ENCODE data around the gene VSIG10L.

VSIG10L gene

GRCh38 chr19:51341976-51342580, at the start of gene VSIG10L:
TSS of gene VSIG10L (minus strand) at chr19:51342139. CDS start at chr19:51342124, 15 bp downstream.
- H3K4me3 ChIP-seq (ENCODE audit: low read depth, low read length): no peak within 1 kb of the TSS

GRCh38 chr19:51391073-51391611, 49.2 kb upstream of the VSIG10L start:
- TF ChIP-seq, protein P1, sequence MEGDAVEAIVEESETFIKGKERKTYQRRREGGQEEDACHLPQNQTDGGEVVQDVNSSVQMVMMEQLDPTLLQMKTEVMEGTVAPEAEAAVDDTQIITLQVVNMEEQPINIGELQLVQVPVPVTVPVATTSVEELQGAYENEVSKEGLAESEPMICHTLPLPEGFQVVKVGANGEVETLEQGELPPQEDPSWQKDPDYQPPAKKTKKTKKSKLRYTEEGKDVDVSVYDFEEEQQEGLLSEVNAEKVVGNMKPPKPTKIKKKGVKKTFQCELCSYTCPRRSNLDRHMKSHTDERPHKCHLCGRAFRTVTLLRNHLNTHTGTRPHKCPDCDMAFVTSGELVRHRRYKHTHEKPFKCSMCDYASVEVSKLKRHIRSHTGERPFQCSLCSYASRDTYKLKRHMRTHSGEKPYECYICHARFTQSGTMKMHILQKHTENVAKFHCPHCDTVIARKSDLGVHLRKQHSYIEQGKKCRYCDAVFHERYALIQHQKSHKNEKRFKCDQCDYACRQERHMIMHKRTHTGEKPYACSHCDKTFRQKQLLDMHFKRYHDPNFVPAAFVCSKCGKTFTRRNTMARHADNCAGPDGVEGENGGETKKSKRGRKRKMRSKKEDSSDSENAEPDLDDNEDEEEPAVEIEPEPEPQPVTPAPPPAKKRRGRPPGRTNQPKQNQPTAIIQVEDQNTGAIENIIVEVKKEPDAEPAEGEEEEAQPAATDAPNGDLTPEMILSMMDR (IDR thresholded peaks at IDR 0.05; ENCODE audit: low read depth, low read length): no peak
- no peak overlapping the region for H3K4me3 ChIP-seq (ENCODE audit: low read depth, low read length)

More at GRCh38 chr19:51341976-51342580, at the start of gene VSIG10L:
- TF ChIP-seq, protein P1 (IDR thresholded peaks at IDR 0.05; ENCODE audit: low read depth, low read length): no peak

DNA sequence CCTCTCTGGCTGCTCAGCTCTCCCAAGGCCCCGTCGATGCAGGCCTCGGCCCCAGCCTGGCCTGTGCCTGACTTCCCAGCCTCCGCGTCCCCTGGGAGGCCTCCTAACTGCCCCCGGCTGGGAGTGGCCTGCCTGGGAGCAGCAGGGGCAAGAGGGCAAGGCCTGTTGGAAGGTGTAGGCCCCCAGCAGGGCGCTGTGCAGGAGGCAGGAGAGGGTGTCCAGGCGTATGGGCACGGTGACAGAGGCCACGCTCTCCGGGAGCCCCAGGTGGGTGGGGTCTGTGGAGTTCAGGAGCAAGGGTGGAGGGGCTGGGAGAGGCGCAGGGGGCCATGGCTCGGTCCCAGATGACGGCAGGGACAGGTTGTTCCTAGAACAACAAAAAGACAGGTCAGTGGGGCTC, 47.2 kb upstream of the VSIG10L start:
- H3K4me3 ChIP-seq (ENCODE audit: low read depth, low read length): no peak overlapping the region
- TF ChIP-seq, protein P1 (IDR thresholded peaks at IDR 0.05; ENCODE audit: low read depth, low read length): no peak

DNA sequence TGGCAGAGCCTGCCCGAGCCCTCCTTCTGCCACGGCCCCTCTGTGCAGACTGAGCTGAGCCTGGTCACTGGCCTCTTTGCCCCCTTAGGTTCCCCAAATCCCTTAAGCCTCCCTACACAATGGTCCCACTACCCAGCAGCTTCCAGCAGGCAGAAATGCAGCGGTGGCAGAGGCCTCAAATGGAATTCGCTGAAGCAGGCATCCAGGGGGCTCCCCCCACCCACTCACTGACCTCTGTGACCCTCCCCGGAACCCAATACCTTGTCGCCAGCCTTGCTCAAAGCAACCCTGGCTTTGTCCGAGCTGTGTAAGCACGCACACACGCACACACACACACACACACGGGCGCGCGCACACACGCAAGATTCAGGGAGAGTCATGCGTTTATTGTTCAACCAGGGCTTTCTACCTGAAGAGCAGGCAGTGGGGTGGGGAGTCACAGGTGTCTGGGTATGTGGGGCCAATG, 46.0 kb upstream of the VSIG10L start, which contains the start of gene LIM2:
TSS of gene LIM2 (minus strand) at position 51 of the 466 bp plus-strand sequence. CDS start 531 bp downstream, outside the sequence.
- no peak within 1 kb of the TSS for H3K4me3 ChIP-seq (ENCODE audit: low read depth, low read length)
- TF ChIP-seq, protein P1 (IDR thresholded peaks at IDR 0.05; ENCODE audit: low read depth, low read length): no peak

- TF ChIP-seq, protein P1 (IDR thresholded peaks at IDR 0.05; ENCODE audit: low read depth, low read length): no peak
- H3K4me3 ChIP-seq (ENCODE audit: low read depth, low read length): no peak overlapping the region
These were observed 45.1 kb upstream of the VSIG10L start for GRCh38 chr19:51386882-51387520.

DNA sequence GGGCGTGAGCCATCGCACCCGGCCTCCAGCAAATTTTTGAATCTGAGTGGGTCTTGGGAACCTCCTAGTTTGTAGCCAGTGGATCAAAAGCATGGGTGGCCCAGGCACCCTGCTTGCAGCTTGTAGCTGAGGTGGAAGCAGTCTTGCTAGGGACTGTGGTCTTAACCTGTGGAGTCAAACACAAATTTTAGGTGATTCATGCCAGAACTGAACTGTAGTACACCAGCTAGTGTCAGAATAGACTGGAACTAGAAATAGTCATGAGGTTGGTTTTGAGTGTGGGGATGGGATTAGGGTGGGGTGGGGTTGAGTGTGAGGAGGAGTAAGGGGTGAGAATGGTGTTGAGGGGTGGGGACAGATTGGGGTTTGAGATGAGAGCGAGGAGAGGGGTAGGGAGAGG, 40.1 kb upstream of the VSIG10L start:
- TF ChIP-seq, protein P1 (IDR thresholded peaks at IDR 0.05; ENCODE audit: low read depth, low read length): no peak

DNA sequence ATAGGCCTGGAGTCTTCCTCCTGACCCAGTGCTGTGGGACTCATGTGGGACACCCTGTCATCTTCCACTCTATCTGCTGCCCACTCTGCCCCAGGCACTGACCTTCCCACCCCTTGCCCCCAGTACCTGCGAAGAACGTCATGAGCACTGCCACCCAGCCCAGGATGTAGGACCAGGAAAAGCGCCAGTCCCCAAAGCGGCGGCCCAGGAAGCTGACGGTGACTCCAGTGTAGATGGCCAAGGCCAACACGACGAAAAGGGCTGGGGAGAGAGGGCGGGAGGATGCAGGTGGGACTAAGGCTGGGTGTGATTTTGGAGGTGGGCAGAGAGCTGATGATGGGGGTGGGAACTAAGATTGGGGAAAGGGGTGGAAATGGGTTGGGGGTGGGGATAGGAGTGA, 38.4 kb upstream of the VSIG10L start:
- no peak overlapping the region for H3K4me3 ChIP-seq (ENCODE audit: low read depth, low read length)
- TF ChIP-seq, protein P1 (IDR thresholded peaks at IDR 0.05; ENCODE audit: low read depth, low read length): no peak

More for the DNA sequence above, 40.1 kb upstream of the VSIG10L start:
- H3K4me3 ChIP-seq (ENCODE audit: low read depth, low read length): no peak overlapping the region

Data from WI38 (cell line).